ENCODE measurements around the gene C1orf146. TPM values are rescaled to one million over a fixed set of nuclear protein-coding genes. Genes with fewer than 3 reads are reported as not detected.

The C1orf146 gene, protein sequence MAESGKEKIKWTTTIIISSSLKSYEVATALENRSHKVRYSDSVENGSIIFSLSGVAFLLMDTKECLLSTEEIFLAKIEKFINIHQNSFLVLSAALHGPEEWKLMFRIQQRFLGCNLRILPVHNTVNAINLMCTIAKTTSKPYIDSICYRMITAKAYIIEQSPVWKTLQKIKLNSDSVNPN
- total RNA-seq (2014; rRNA removed; shearing (Covaris generic); ENCODE audit: low replicate concordance): not detected in 2 replicates

DNA sequence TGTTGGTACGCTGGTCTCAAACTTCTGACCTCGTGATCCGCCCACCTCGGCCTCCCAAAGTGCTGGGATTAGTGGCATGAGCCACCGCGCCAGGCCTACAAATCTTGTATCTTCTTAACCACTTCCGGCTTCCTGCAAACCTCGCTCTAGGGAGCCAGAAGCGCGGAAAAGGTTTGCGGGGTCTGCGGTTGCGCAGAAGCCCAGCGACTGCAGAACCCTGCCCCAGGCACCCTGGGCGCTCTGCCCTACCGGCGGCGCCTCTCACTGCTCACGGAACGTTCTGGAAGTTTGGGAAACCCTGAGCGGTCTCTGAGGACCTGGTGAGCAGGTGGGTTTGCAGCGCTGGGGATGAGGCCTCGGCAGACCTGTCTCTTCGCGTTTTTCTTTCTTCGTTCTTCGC lies at the start of gene C1orf146:
Gene C1orf146, plus strand, starts transcription at position 195 of the 400 bp plus-strand sequence. CDS start 13,506 bp downstream, outside the sequence.
- in situ Hi-C loops (cut with HindIII; ENCODE audit: low pct_unique_long_range_greater_than_20kb, low sequenced_read_pairs): no loop called here
- no peak for DNase-seq (ENCODE audit: low read depth)

DNA sequence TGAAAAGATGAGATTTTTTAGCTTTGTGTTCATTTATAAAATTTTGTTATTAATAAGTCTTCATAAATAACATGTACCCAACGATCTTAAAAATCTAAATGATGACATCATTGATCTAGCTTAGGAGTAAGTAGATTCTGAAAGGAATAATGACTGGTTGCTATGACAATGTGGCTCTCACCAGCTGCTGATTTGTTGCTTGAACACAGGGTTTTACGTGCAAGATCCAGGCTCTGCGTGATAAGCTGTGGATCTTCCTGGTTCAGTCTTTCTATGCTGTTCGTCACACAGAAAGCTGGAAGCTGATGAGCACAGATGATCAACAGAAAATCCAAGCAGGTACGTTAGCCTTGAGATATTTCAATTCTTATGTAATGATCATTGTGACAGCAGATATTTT lies 49.1 kb upstream of the C1orf146 start:
- in situ Hi-C loops (cut with HindIII; ENCODE audit: low pct_unique_long_range_greater_than_20kb, low sequenced_read_pairs): no loop called here
- DNase-seq (ENCODE audit: low read depth): no peak

DNA sequence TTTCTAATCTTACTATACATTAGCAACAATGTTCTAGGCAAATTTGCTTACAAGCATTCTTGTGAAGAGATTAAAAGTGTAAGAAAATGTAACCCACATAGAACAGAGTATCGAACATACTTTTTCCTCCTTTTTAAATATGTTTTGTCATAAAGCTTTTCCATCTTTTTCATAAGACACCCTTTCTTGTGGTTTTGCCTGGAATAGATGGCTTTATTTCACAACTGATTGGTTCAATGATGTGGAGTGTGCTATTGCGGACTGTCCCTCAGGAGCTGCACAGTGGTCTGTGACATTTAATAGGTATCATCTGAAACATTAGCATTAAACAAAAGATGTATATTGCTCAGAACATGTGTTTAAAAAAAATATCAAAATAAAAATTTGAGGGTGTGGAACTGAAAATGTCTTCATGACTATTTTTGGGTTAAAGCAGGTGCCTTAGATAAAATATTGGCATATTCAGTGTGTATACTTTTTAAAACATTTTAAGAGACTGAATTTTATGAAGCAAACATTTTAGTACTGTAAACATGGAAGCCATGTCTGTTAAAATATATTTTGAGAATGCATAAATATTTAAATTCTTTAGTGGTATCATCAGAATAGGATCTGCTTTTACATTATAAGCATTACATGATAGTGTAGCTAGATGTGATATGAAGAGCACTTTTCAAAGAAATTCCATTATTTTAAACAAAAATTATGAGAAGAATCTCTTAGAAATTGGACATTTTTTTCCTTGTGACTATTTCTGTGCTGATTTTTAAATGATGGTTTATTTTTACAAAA lies 48.3 kb upstream of the C1orf146 start:
- no peak for DNase-seq (ENCODE audit: low read depth)
- in situ Hi-C loops (cut with HindIII; ENCODE audit: low pct_unique_long_range_greater_than_20kb, low sequenced_read_pairs): no loop called here

DNA sequence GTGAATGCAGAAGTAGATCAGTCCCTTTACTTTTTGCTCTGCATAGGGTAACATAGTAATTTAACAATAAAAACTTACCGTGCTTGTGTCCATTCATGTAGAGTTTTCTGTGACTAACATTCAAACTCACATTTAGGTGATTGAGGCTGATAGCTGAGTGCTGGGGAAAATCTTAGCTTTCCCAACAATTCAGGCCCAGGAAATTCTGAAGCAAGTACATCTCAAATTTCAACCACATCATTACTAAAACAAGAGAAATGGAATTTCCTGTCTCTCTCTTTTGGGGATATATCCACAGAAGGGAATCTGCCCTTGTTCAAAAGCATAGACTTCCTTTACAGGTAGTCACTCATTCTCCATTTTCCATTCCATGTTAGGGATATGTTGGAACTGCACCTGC lies 33.1 kb upstream of the C1orf146 start:
- in situ Hi-C loops (cut with HindIII; ENCODE audit: low pct_unique_long_range_greater_than_20kb, low sequenced_read_pairs): no loop called here
- no peak for DNase-seq (ENCODE audit: low read depth)

DNA sequence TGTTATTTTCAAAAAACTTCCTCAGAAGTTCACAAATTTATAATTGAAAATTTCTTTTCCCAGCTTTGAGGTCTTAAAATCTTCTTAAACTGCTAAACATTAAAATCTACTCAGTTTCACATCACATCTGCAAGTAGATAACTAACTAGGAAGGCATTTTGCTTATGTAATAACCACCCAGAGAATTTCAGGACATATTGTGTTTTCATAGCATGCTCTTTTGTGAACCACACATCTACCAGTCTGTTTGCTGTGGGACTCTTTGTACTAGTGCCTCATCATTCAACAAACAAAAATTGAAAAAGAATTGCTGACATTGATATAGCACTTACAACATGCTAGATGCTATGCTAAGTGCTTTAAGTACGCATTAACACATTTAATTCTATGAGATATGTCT lies 31.6 kb upstream of the C1orf146 start:
- in situ Hi-C loops (cut with HindIII; ENCODE audit: low pct_unique_long_range_greater_than_20kb, low sequenced_read_pairs): no loop called here
- no peak for DNase-seq (ENCODE audit: low read depth)

DNA sequence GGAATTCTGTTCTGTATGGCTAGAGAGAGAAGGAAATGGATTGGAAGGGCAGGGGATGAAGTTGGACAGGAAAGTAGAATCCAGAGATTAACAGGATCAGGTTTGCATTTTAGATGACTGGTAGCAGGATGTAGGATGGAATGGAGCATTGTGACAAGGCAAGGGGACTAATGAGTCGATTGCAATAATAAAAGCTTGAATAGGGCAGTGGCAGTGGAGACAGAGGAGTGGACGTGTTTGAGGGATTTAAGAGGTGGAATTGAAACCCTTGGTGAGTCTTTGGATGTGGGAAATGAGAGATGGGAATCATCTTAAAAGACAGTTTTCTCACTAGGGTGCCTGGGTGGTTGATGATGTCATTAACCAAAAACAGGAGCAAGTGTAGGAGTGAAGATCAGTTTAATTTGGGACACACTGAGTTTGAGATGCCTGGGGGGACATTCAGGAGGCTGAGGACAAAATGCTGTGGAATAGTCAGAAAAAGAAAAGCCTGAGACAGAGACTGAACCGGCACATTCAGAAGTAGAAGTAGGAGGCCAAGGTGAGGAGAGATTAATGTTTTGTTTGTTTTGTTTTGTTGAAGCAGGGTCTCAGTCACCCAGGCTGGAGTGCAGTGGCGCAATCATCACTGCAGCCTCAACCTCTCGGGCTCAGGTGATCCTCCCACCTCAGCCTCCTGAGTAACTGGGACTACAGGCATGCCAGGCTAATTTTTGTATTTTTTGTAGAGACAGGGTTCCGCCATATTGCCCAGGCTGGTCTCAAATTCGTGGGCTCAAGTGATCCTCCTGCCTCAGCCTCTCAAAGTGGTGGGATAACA lies 29.1 kb upstream of the C1orf146 start:
- in situ Hi-C loops (cut with HindIII; ENCODE audit: low pct_unique_long_range_greater_than_20kb, low sequenced_read_pairs): no loop called here

DNA sequence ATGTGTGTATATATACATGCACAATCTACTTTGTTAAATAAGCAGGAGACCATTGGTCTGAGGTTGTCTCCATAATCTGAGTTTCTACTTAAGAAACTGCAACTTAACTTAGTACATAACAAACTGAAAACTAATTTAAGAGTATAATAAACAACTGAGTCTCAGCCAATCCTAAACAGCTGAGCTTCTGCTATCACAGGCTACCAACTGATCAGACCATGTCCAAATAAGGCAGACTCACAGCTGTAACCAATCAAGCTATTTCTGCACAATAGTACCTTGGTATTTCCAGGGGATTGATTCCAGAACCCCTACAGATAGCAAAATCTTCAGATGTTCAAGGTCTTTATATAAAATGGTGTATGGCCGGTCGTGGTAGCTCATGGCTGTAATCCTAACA lies 26.0 kb upstream of the C1orf146 start:
- no peak for DNase-seq (ENCODE audit: low read depth)
- in situ Hi-C loops (cut with HindIII; ENCODE audit: low pct_unique_long_range_greater_than_20kb, low sequenced_read_pairs): no loop called here

More for the DNA sequence above, 29.1 kb upstream of the C1orf146 start:
- no peak for DNase-seq (ENCODE audit: low read depth)

DNA sequence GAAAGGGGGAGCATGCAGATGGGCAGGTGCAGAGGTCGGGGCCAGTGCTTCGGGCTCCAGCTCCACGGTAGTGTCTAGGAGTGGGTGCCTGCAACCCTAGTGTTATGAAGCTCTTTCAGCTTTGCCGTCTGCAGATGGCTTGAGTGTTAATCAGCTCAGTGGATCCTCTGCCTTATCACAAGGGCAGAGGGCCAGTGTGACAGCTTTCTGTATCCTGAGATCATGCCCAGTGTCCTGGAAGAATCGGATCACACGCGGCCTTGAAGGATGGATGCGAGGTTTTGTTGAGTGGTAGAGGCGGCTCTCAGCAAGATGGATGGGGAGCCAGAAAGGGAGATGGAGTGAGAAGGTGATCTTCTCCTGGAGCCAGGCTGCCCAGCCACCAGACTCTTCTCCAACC lies 25.5 kb upstream of the C1orf146 start:
- no peak for DNase-seq (ENCODE audit: low read depth)
- in situ Hi-C loops (cut with HindIII; ENCODE audit: low pct_unique_long_range_greater_than_20kb, low sequenced_read_pairs): no loop called here

DNA sequence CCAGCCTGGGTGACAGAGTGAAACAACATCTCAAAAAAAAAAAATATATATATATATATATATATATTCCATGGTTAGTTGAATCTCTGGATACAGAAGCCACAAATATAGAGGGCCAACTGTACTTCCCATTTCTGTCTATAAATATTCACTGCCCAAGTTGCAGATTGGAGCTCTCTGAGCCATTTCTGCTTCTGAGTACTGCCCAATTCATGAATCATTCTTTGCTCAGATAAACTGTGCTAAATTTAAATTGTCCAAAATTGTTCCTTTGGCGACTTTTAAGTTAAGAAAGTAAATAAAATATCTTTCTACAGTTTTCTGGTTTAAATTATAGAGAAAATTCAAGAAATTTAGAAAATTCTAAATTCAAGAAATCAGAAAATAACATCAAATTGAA lies 23.2 kb upstream of the C1orf146 start:
- DNase-seq (ENCODE audit: low read depth): no peak
- in situ Hi-C loops (cut with HindIII; ENCODE audit: low pct_unique_long_range_greater_than_20kb, low sequenced_read_pairs): no loop called here

DNA sequence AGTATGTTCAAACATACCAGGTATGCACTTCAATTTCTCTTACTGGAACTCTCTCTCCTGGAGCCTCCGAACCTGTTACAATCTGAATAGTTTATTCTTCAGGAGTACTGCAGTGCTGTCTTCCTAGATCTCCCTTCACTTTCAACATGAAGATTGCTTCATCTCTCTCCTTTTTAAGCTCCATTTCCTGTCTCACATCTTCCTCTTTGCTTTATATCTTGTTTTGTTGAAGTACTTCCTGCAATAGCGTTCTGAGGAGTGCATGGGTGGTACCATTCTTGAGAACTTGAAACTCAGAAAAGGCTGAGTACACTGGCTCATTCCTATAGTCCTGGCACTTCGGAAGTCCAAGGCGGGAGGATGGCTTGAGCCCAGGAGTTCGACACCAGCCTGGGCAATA lies 15.7 kb upstream of the C1orf146 start:
- DNase-seq (ENCODE audit: low read depth): no peak
- in situ Hi-C loops (cut with HindIII; ENCODE audit: low pct_unique_long_range_greater_than_20kb, low sequenced_read_pairs): no loop called here

DNA sequence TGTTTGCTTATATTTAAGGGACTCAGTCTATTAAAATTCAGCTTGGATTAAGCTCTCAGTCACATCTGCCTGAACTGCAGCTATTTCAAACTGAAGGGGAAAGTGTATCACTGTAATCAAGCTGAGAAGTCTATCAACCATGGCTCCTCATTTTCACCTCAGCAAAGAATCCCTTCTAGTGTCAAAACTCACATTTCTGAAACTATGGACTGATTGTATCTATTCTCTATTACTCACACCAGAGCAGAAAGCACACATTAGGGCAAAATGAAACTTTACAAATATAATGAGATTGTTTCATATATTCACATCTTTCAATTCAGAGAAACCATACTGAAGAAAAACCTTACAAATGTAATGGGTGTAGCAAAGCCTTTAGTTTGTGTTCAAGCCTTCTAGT lies 14.6 kb upstream of the C1orf146 start:
- in situ Hi-C loops (cut with HindIII; ENCODE audit: low pct_unique_long_range_greater_than_20kb, low sequenced_read_pairs): no loop called here
- no peak for DNase-seq (ENCODE audit: low read depth)

DNA sequence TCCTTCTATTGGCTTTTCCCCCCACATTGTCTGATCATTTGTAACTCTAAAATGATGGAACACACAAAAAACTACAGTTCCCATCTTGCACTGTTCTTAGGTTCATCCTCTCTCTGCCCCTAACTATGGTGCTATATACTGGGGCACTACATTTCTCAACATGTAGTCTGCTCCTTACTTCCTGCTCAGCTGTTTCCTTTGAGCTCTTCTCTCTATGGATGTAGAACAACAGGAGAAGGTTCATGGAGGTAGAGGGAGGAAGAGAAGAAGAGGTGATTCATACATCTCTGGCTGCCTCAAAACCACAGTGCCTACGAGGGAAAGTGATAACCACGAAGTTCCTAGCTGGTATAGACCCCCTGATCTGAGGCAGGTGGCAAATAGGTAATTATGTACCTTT lies 7.0 kb upstream of the C1orf146 start:
- no peak for DNase-seq (ENCODE audit: low read depth)
- in situ Hi-C loops (cut with HindIII; ENCODE audit: low pct_unique_long_range_greater_than_20kb, low sequenced_read_pairs): no loop called here

DNA sequence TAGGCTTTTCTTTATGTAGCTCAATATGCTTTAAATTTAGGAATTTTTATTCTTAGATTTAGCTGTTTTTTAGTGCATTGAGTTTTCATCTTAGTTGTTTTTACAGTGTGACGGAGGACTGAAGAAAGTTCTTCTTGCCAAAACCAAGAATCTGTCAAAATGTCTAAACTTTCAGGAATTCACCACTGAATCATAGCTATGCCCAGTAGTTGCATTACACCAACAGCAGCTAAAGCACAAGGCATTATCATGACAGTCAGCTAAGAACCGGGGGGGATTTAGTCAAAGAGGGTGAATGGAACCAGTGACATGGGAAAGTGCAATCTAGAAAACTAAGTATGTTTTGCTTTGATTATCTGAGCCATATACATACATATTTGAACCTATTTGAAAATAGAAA lies 6.5 kb upstream of the C1orf146 start:
- DNase-seq (ENCODE audit: low read depth): no peak
- in situ Hi-C loops (cut with HindIII; ENCODE audit: low pct_unique_long_range_greater_than_20kb, low sequenced_read_pairs): no loop called here

DNA sequence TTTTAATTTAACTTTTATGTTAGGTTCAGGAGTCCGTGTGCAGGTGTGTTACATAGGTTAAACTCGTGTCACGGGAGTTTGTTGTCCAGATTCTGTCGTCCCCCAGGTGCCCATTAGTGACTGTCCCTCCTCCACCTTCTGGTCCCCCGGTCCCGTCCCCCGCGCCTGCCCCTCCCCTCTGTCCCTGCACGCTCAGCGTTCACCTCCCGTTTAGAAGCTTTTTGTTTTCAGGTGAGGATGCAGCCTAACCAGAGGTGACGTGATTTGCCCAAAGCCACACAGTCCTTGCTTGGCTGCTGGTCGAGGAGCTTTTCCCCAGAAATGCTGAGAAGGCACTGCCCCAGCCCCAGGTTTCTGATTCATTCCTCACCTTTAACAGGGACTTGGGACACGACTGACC lies 844 bp downstream of the C1orf146 start:
- in situ Hi-C loops (cut with HindIII; ENCODE audit: low pct_unique_long_range_greater_than_20kb, low sequenced_read_pairs): no loop called here
- DNase-seq (ENCODE audit: low read depth): no peak

DNA sequence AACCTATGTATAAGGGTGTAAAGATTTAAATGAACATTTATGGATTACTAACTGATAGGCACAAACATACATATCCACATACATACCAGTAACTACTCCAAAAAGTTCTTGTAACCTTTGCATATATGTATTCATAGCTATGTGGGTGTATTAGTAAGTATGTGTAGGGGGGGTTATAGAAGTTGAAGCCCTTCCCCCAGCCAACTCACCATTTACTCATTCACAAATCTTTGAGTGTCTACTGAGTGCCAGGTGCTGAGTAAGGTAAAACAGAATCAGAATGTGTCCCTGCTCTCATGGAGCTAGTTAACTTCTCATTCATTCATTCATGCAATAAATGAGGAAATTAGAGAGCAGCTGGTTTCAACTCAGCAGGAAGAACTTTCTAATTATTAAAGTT lies 1.3 kb downstream of the C1orf146 start:
- DNase-seq (ENCODE audit: low read depth): no peak
- in situ Hi-C loops (cut with HindIII; ENCODE audit: low pct_unique_long_range_greater_than_20kb, low sequenced_read_pairs): no loop called here

DNA sequence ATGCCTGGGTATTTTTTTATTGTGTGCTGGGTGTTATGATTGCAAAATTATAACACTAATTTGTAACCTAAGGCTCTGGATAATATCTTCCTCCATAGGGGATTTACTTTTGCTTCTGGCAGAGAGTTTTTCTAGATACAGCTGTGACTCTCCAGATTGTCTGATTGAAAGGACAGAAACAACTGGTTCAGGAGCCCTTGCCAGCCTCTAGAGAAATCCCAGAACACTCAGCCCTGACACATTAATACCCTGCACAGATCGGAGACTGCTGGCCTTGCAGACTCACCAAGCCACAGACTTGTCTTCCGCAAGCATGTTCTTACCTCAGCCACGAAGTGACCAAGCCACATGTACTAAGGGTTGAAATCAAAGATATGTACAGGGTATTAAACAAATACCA lies 10.7 kb downstream of the C1orf146 start:
- DNase-seq (ENCODE audit: low read depth): no peak
- in situ Hi-C loops (cut with HindIII; ENCODE audit: low pct_unique_long_range_greater_than_20kb, low sequenced_read_pairs): no loop called here

DNA sequence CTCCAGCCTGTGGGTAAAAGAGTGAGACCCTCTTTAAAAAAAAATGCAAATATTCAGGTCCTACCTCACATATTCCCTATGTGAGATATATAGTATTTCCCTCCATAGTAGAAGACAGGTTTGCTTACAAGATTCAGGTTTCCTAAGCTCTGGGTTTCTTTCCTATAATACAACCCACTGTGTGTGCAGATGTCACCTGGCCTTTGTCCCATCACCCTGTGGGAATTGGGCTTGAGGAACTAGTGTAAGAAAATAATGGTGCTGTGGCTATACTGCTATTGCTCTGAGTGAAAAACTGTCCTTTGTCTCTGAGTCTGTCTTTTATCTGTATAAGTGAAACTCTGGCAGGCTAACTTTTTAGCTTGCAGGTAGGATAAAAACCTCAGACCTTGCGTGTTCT lies 13.0 kb downstream of the C1orf146 start:
- DNase-seq (ENCODE audit: low read depth): no peak
- in situ Hi-C loops (cut with HindIII; ENCODE audit: low pct_unique_long_range_greater_than_20kb, low sequenced_read_pairs): no loop called here

DNA sequence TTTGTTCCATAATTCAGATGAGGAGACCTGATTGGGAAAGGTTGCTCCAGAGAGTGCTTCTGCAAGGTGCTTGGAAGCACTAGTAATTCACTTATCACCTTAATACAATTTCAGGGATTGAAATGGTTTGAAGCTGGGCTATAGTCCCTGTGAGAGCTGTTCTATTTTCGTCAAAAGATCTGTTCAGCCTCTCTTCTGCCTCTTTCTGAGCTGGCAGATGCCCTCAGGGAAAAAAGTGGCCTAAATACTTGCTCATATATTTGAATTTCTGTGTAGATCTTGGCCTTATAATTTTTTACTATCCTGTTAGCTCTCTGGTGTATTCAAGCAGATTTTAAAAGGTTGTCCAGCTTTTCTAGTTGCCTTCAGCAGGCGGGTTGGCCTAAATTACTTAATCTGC lies 22.3 kb downstream of the C1orf146 start:
- no peak for DNase-seq (ENCODE audit: low read depth)
- in situ Hi-C loops (cut with HindIII; ENCODE audit: low pct_unique_long_range_greater_than_20kb, low sequenced_read_pairs): no loop called here

DNA sequence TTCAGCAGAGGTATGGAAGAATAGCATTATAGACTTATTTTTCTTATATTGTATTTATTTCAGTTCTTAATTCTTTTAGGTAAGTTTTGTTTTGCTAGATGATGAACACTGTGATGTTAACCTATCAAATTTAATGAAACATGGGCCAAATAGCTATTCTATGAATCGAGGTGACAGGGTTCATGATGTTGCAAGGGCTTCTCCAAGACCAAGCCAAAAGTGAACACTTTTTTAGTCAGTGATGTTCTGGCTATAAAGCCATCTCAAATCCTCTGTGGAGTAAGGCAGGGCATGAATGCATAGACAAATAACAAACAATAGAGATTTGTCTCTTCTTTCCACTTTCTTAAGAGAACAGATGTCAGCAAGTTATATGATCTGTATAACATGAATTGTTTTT lies 26.7 kb downstream of the C1orf146 start:
- in situ Hi-C loops (cut with HindIII; ENCODE audit: low pct_unique_long_range_greater_than_20kb, low sequenced_read_pairs): no loop called here
- no peak for DNase-seq (ENCODE audit: low read depth)

Measured in Caki2 (cell line).